Posterior cingulate gyrus (tissue), 11 donors: ENCODE data around the gene BCAP31.
"Not testable (repeated sequence)": the region's sequence is repeated elsewhere in the genome, so short reads cannot be mapped to it uniquely, and the experiment has no call there.

Source experiments
- DNase-seq, 10 donors: peaks; one replicate each; pipeline versions ENCODE4 v3.0.0 to v3.0.0-alpha.2; 2020 to 2021; ENCODE audit warnings: mixed read lengths in 3 of 10
- intact Hi-C: fragments of 100-400 bp; cut with DNase I; formaldehyde crosslinking; loops from one replicate; pipeline ENCODE4 v1.15.1; 2023

The BCAP31 gene

DNA sequence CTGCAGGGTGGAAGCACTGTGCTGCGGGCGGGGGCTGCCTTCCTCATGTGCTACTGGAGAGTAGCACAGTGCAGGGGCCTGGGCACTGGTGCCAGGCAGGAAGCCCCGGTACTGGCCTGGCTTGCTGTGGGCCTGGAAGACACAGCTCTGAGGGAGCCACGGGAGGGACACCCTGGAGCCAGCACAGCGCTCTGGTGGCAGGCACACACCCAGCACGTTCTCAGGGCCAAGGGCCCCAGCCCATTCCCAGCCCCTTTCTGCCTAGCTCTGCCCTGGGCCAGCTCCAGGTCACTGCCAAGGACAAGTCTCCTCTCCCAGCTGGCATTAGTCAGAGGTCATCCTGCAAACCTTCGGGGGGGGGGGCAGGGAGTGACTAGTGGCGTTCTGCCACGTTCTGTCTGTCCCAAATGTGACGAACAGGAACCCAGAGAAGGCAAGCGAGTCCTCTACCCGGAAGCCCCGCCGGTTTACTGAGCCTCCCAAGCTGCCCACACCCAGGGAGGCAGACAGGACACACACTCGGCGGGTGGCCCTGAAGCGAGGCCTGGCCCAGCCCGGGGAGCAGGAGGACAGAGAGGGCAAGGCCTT, 24.3 kb downstream of the BCAP31 start:
- DNase-seq, intact Hi-C loops: not testable (repeated sequence)

DNA sequence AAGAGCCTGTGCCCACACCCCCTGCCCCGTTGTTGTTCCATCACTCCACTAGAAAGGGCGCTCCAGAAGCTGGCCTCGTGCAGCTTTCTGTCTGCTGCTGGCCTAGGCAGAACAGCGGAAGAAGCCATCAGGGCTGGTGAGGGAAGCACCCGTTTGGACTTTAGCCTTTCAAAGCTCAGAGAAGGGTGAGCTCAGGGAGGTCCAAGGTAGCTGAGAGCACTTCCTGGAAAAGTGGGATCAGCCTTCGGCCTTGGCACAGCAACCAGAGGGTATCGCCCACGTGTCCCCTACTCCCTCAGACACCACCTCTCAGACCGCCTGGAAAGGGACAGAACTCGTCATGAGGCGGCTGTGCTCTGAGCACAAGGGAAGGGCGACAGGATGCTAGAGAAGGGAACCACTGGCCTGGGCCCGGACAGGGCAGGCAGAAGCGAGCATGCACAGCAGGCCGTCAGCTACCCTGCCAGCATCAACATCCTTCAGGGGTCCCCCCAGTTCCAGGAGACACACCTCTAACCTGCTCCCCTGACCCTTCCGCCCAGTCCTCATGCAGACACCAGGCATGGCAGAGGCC, 24.9 kb downstream of the BCAP31 start:
- DNase-seq, intact Hi-C loops: not testable (repeated sequence)

DNA sequence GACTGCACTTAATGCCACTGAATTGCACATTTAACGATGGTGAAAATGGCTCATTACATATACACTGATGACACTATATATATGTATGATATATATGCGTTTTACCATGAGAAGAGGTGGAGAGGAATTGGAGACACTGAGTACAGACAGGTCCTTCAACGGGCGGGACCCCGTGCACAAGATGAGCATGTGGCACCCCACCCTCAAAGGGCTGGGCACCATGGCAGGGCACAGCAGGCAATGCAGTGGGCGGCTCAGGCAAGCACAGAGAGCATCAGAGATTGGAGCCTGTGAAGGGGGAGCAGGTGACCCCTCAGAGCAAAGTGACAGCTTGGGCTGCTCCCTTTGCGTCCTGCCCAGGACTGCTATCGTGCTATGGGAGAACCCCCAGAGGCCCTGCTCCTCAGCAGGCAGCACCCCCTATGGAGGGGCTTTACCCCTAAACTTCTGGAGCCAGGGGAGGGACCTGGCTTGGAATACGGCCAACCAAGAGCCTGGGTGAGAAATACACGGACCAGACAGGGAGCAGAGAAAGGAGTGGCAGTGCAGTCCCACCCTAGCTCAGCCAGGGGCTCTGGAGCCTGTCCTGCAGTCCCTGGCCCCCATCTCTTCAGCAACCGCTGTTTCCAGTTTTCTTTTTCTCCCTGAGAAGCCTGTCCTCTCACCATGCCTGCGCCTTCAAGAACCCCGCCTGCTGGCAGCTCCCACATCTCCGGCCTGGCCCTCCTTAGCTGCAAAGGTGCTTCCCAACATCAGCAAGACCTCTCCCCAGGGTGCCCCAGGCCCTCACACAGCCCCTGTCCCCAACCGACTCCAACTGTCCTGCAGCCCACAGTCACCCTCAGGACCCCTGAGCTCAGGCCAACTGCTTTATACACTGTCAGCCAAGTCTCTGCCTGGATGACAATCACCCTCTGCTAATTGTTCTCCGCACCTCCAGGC, 26.0 kb downstream of the BCAP31 start:
- intact Hi-C loops: no loop called here
- DNase-seq: no peak

- intact Hi-C loops, DNase-seq: not testable (repeated sequence)
Observed at GRCh38 chrX:153696986-153697722, 27.0 kb downstream of the BCAP31 start.

DNA sequence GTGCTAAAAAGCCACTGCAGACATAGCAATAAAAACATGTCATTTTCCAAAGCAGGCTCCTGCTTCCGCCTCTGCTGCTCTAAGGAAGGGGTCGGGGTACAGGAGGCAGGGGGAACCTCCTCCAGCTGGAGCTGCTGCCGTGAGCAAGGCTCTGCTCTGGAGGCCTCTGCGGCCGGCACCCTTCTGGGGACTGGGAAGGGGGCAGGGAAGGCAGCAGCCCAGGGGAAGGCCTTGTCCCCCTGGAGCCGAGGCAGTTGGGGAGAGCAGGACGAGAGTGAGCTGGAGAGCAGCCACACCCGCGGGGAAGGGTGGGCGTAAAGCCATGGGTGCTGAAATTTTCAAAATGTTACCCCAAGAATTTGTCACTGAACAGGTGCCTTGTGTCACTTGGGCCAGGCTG, 27.6 kb downstream of the BCAP31 start:
- DNase-seq, intact Hi-C loops: not testable (repeated sequence)

- intact Hi-C loops: no loop called here
- DNase-seq: no peak
Observed at GRCh38 chrX:153696100-153696499, 28.1 kb downstream of the BCAP31 start.

GRCh38 chrX:153694687-153695270, 29.4 kb downstream of the BCAP31 start:
- no peak for DNase-seq
- intact Hi-C loops: no loop called here

DNA sequence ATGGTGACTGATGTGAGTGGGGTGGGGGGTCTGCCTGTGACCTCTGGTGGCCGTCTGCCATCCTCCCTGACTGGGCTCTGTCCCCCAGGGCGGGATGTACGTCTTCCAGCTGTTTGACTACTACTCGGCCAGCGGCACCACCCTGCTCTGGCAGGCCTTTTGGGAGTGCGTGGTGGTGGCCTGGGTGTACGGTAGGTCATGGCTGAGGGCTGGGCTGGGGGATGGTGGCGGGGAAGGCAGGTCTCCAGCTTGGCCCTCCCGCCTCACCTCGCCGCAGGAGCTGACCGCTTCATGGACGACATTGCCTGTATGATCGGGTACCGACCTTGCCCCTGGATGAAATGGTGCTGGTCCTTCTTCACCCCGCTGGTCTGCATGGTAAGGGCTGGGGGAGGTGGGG, 29.9 kb downstream of the BCAP31 start:
- intact Hi-C loops, DNase-seq: not testable (repeated sequence)

DNA sequence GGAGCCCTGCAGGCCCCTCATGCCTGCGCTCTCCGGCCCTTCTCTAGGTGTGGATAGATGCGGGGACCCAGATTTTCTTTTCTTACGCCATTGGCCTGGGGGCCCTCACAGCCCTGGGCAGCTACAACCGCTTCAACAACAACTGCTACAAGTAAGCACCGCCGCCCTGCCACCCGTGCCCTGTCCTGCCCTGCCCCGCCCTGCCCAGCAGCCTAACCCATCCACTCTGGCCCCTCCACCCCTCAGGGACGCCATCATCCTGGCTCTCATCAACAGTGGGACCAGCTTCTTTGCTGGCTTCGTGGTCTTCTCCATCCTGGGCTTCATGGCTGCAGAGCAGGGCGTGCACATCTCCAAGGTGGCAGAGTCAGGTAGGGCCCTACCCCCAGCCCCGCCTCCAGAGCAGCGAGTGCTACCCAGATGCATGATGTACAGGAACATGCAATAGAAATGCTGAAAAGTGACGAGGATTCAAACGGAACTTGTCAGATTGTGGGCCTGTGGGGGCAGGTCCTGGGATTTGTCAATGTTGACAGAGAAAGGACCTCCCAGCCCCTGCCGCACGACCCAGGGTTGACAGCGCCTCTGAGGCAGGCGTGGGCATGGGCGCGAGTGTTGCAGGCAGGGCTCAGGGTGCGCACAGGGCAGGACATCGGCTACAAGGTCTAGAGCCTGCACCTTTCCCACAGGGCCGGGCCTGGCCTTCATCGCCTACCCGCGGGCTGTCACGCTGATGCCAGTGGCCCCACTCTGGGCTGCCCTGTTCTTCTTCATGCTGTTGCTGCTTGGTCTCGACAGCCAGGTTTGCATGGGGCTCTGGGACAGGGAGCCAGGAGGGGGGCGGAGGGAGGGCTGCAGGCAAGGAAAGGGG, 30.7 kb downstream of the BCAP31 start:
- intact Hi-C loops: no loop called here
- DNase-seq: peak in 3 of 10 donors; percentile 62 to 80 (median 80)

- intact Hi-C loops: no loop called here
Observed at GRCh38 chrX:153692611-153693156, 31.5 kb downstream of the BCAP31 start.

GRCh38 chrX:153692003-153692402, 32.2 kb downstream of the BCAP31 start:
- intact Hi-C loops: no loop called here
- peak in 2 of 10 donors; percentile 40 to 61 for DNase-seq

More at GRCh38 chrX:153692611-153693156, 31.5 kb downstream of the BCAP31 start:
- peak in 4 of 10 donors; percentile 35 to 86 (median 76) for DNase-seq

DNA sequence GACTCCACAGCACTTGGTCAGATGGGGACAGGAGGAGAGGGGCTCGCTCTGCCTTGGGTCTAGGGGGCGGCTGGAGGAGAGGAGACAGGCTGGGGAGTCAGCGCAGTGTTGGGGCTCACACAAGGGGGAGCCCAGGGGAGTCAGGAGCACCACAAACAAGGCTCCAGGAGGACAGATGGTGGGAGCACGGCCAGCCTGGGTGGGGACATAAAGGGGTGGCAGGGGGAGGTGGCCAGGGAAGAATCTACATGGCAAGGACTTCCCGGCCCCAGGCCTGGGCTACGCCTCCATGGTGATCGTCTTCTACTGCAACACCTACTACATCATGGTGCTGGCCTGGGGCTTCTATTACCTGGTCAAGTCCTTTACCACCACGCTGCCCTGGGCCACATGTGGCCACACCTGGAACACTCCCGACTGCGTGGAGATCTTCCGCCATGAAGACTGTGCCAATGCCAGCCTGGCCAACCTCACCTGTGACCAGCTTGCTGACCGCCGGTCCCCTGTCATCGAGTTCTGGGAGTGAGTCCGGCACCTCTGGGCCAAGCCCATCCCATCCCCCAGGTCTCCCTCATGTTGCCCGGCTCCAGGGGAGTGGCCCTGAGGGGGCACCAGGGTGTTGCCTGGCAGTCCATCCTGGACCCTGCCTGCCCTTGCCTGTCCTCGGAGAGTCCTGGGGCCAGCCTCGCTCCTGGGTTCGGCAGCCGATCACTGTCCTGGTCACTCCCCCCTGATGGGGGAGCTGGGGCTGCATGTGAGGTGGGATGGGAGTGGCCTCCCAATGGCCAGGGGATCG, 33.0 kb downstream of the BCAP31 start:
- intact Hi-C loops: not testable (repeated sequence)
- DNase-seq: peak in 1 of 10 donors; percentile 80

DNA sequence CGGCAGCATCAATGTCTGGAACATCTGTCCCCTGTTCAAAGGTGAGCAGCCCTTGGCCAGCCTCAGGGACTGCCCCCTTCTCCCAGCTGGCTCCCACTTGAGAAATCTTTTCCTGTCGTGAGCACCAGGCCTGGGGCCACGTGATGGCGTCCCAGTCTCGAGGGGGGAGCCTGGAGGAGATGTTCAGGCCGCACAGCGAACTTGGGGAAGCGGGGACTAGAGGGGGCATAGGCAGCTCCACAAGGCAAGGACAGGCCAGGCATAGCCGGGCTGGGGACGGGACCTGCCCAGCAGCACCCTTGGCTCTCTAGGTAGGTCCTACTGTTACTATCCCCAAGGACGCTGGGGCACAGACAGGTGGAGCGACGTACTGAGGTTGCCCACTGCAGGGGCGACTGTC, 33.7 kb downstream of the BCAP31 start:
- DNase-seq: peak in 2 of 10 donors; percentile 71 to 81

DNA sequence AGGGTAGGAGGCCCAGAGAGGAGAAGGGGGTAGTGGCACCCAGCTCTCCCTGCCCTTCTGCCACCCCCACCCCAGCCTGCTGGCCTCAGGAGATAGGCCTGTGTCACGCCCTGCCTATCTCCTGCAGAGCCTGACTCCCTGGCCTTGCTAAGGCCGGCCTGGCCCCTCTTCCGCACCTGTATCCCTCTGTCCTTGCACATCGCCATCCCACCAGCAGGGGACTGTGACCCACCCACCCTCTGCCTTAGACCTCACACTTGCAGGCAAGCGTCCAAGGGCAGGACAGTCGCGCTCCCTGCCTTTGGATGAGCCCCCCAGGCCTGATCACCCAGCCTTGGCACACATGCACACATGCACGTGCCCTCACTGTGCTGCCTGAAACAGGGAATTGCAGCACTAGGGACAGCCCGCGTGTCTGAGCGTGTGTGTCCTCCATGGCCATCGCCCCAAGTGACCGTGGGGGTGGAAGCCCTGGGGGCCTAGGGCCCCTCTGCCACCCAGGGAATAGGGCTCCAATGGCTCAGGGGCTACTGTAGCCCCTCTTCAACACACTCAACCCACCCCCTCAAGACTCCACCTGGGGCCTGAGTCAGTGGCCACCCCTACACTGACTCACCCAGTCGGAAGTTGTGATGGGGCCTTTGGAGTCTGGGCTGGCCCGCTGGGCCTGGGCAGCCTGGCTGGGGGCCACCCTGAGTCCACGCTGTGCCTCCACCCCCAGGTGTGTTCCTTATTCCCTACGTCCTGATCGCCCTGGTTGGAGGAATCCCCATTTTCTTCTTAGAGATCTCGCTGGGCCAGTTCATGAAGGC, 34.3 kb downstream of the BCAP31 start:
- peak in 3 of 10 donors; percentile 60 to 79 (median 68) for DNase-seq
- intact Hi-C loops: no loop called here

More for the DNA sequence above, 33.7 kb downstream of the BCAP31 start:
- intact Hi-C loops: no loop called here

DNA sequence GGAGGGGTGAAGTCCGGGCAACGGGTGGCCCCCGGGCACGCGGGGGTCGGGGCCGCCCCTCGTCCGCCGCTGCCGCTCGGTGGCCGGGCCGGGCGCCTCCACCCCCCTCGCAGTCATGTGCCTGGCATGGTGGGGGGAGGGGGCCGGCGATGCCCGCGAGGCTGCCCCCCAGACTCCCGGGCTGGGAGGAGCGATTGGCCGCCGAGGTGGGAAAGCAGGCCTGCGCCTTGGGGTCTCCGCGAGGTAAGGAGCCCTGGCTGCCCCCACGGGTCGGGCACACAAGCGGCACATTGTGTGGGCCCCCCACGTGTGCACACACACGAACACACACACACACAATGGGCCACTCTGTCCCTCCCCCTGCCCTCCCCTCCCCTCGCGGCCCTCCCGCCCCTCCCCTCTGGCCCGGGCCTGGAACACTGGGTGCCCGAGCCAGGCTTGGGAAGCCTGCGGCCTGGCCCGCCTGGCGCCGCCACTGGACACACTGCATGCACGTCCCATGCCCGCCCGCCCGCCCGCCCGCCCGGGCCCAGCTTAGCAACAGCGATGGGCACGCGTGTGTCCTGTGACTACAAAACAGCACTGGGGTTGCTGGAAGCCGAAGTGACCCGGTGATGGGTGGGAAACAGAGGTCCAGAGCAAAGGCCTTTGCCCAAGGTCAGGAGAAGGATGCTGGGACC, 35.1 kb downstream of the BCAP31 start:
- intact Hi-C loops: no loop called here
- DNase-seq: peak; percentile 46 to 93 (median 62)

DNA sequence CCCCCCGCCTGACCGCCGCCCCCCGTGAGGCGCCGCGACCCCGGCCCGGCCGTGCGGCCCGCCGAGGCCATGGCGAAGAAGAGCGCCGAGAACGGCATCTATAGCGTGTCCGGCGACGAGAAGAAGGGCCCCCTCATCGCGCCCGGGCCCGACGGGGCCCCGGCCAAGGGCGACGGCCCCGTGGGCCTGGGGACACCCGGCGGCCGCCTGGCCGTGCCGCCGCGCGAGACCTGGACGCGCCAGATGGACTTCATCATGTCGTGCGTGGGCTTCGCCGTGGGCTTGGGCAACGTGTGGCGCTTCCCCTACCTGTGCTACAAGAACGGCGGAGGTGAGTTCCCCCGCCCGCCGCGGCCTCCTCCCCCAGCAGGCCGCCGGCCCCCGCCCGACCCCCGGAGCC, 35.7 kb downstream of the BCAP31 start:
- DNase-seq: no peak

DNA sequence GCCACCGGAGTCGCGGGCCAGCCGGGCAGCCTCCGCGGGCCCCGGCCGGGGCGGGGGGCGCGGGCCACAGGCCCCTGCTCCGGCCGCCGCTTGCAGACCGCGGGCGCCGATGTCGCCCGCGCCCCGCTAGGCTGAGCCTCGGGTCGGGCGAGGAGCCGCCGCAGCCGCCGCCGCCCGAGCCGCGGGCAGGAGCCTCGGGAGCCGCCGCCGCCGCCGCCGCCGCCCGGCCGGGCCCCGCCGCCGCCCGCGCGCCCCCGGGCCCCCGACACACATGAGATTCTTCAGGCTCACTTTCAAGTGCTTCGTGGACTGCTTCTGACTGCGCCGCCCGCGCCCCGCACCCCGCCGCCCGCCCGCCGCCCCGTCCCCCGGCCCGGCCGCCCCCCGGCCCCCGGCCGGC, 36.1 kb downstream of the BCAP31 start:
- intact Hi-C loops: no loop called here
- peak in 3 of 10 donors; percentile 19 to 64 (median 20) for DNase-seq

More for the DNA sequence above, 35.7 kb downstream of the BCAP31 start:
- intact Hi-C loops: no loop called here
